IPS-18c (cell line): Measurements from ENCODE around the gene STARD6.

Source experiments
- H3K4me3 ChIP-seq: 2 replicates; pipeline ENCODE4 v1.7.0; 2013; ENCODE audit warnings: low read depth, mild to moderate bottlenecking, low read length, moderate library complexity; ENCODE audit not compliant: insufficient read depth
- H3K9me3 ChIP-seq: one replicate; pipeline ENCODE4 v1.6.1; 2013; ENCODE audit warnings: mild to moderate bottlenecking, low read length, moderate library complexity; ENCODE audit not compliant: control insufficient read depth, insufficient read depth

Gene STARD6

GRCh38 chr18:54284981-54285785, 72.5 kb downstream of the STARD6 start:
- no peaks in the 10 kb centered on the region for H3K9me3 ChIP-seq
- H3K4me3 ChIP-seq, result no peak overlapping the region

GRCh38 chr18:54284535-54284934, 73.1 kb downstream of the STARD6 start:
- Histone ChIP-seq H3K9me3 (no peaks in the 10 kb centered on the region), H3K4me3 (no peak overlapping the region)

GRCh38 chr18:54280220-54280569, 77.5 kb downstream of the STARD6 start:
- Histone ChIP-seq H3K9me3 (no peaks in the 10 kb centered on the region), H3K4me3 (no peak overlapping the region)

GRCh38 chr18:54279477-54280219, 78.0 kb downstream of the STARD6 start:
- no peaks in the 10 kb centered on the region for H3K9me3 ChIP-seq
- no peak overlapping the region for H3K4me3 ChIP-seq

GRCh38 chr18:54278615-54279014, 79.0 kb downstream of the STARD6 start:
- H3K9me3 ChIP-seq, result no peaks in the 10 kb centered on the region
- H3K4me3 ChIP-seq, result no peak overlapping the region

- Histone ChIP-seq H3K9me3 (no peaks in the 10 kb centered on the region), H3K4me3 (no peak overlapping the region)
Observed at GRCh38 chr18:54277899-54278298, 79.8 kb downstream of the STARD6 start.
